Kidney (tissue), 14 donors: Measurements from ENCODE around the gene PEAK1. TPM values are rescaled to one million over a fixed set of nuclear protein-coding genes. Genes with fewer than 3 reads are reported as not detected.

Experiments
- DNase-seq, 5 donors: peaks; one replicate each; pipeline ENCODE4 v3.0.0-alpha.2; 2013 to 2020
- FAIRE-seq: peaks from 2 replicates; lab custom pipeline; 2012; peaks lifted over from hg19 to GRCh38; lab: Jason Lieb, UNC
- H3K27ac ChIP-seq, 2 donors: one replicate each; pipeline ENCODE4 v1.7.0; 2013; ENCODE audit warnings: low read depth in 2 of 2, low read length in 2 of 2, inconsistent platforms in 1 of 2
- H3K27me3 ChIP-seq: one replicate; pipeline ENCODE4 v1.7.1; 2013; ENCODE audit warnings: low read length, inconsistent platforms; ENCODE audit not compliant: control insufficient read depth, insufficient read depth
- H3K36me3 ChIP-seq, 3 donors: one replicate each; pipeline versions ENCODE4 v1.7.0 to v1.7.1; 2013; ENCODE audit warnings: low read length in 3 of 3, control low read depth in 1 of 3, inconsistent platforms in 1 of 3; ENCODE audit not compliant: insufficient read depth in 3 of 3, control insufficient read depth in 2 of 3
- H3K4me1 ChIP-seq, 3 donors: one replicate each; pipeline versions ENCODE4 v1.7.0 to v1.7.1; 2013; ENCODE audit warnings: low read length in 3 of 3, inconsistent platforms in 1 of 3, low read depth in 1 of 3; ENCODE audit not compliant: control insufficient read depth in 2 of 3, insufficient read depth in 2 of 3
- H3K4me3 ChIP-seq, 3 donors: one replicate each; pipeline versions ENCODE4 v1.7.0 to v1.8.1; 2013; ENCODE audit warnings: low read length in 3 of 3, control low read depth in 1 of 3, inconsistent platforms in 1 of 3
- H3K9ac ChIP-seq, 3 donors: one replicate each; pipeline versions ENCODE4 v1.7.0 to v1.7.1; 2013; ENCODE audit warnings: low read length in 3 of 3, control low read depth in 1 of 3, inconsistent platforms in 1 of 3
- H3K9me3 ChIP-seq, 3 donors: one replicate each; pipeline versions ENCODE4 v1.7.0 to v1.7.1; 2013; ENCODE audit warnings: low read length in 3 of 3, control low read depth in 1 of 3, inconsistent platforms in 1 of 3; ENCODE audit not compliant: control insufficient read depth in 2 of 3, insufficient read depth in 1 of 3
- CTCF ChIP-seq: IDR thresholded peaks from 3 replicates; pipeline ENCODE4 v1.5.1; 2012; ENCODE audit warnings: mild to moderate bottlenecking, moderate library complexity, borderline replicate concordance; ENCODE audit not compliant: insufficient read depth; ENCODE audit errors: extremely low read depth
- intact Hi-C: fragments of 100-400 bp; cut with DNase I; formaldehyde crosslinking; loops from one replicate; pipeline ENCODE4 v1.11.1; 2022
- polyA plus RNA-seq: library from polyadenylated mRNA; stranded (reverse); fragments of 350-450 nt; fragmentation: Illumina TruSeq; extraction: RNeasy Lipid Tissue Mini Kit (QIAGEN cat#74804); gene quantifications from one replicate; pipeline ENCODE4 v1.2.3, GENCODE V29; 2014; ENCODE audit warnings: low read depth, low replicate concordance; ENCODE audit not compliant: insufficient read depth
- total RNA-seq: library from RNA; stranded (reverse); fragmentation: NEBNext Ultra II Directional; extraction: Animal tissue kit (Norgen Biotek cat#: 25700); gene quantifications from one replicate; pipeline ENCODE4 v1.2.1, GENCODE V29; 2021
- donor health status: control.
- donor health status: control.
- donor health status: control.
- donor health status: control.
- donor health status: control.
- donor health status: DM: yes; HTN: yes; CAD: no.
- donor health status: Normal renal cell carcinoma (clear cell type).

The PEAK1 gene
- total and polyA plus RNA-seq, 2 donors from 2014 or later: 2.9 to 50.3 TPM

GRCh38 chr15:77384589-77385359 is 35.1 kb downstream of the PEAK1 start:
- Histone ChIP-seq H3K36me3 (no peaks in the 10 kb centered on the region), H3K4me3 (no peak overlapping the region), H3K27me3 (no peaks in the 10 kb centered on the region), H3K9me3 (no peaks in the 10 kb centered on the region), H3K27ac (no peak overlapping the region), H3K4me1 (no peaks in the 10 kb centered on the region), H3K9ac (no peak overlapping the region)
- DNase-seq: no peak
- intact Hi-C loops: no loop called here
- no peak for FAIRE-seq
- no peak for TF ChIP-seq CTCF

DNA sequence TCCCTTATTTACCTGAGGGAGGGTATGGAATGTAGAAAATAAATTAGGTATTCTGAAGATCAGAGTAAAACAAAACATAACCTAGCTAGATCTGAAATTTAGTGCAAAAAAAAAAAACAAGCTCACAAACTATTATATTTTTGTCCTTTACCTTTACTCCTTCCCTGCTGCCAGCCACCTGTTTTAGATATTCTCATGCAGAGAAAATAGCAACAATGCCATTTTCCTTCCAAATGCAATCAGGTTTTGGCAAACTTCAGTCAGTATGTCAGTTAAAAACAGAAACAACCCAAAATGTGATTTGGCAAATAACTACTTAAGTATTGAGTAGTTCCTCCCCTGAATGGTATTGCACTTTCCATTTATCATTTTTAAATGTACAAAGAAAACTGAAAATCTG is 35.8 kb downstream of the PEAK1 start:
- no peak for FAIRE-seq
- Histone ChIP-seq H3K4me1 (no peaks in the 10 kb centered on the region), H3K36me3 (no peaks in the 10 kb centered on the region), H3K27me3 (no peaks in the 10 kb centered on the region), H3K9me3 (no peaks in the 10 kb centered on the region), H3K4me3 (no peak overlapping the region), H3K27ac (no peak overlapping the region), H3K9ac (no peak overlapping the region)
- intact Hi-C loops: no loop called here
- DNase-seq: no peak
- TF ChIP-seq CTCF: no peak

GRCh38 chr15:77380033-77380432 is 39.9 kb downstream of the PEAK1 start:
- intact Hi-C loops: no loop called here
- Histone ChIP-seq H3K9me3 (no peaks in the 10 kb centered on the region), H3K4me3 (no peak overlapping the region), H3K9ac (no peak overlapping the region), H3K4me1 (no peaks in the 10 kb centered on the region), H3K36me3 (no peaks in the 10 kb centered on the region), H3K27ac (no peak overlapping the region), H3K27me3 (no peaks in the 10 kb centered on the region)
- DNase-seq (no peak), FAIRE-seq (no peak)
- TF ChIP-seq CTCF: no peak
